Keratinocyte (primary cell): ENCODE measurements around the gene RAB37. TPM values are rescaled to one million over a fixed set of nuclear protein-coding genes. Genes with fewer than 3 reads are reported as not detected.

Source experiments
- DNase-seq: peaks from one replicate; pipeline ENCODE4 v3.0.0-alpha.2; 2011; ENCODE audit warnings: low read depth, missing footprints, low spot score
- FAIRE-seq: peaks from 2 replicates; lab custom pipeline; 2011; peaks lifted over from hg19 to GRCh38; lab: Jason Lieb, UNC
- H2AFZ ChIP-seq: 2 replicates; pipeline ENCODE4 v1.6.0; 2012; ENCODE audit warnings: low read length, control low read depth, inconsistent platforms; ENCODE audit not compliant: control insufficient read depth
- H3K27ac ChIP-seq: 2 replicates; pipeline ENCODE4 v1.5.1; 2011; ENCODE audit warnings: low read length; ENCODE audit not compliant: control insufficient read depth, insufficient read depth
- H3K27me3 ChIP-seq: 3 replicates; pipeline ENCODE4 v1.6.0; 2011; ENCODE audit warnings: low read length; ENCODE audit not compliant: control insufficient read depth, insufficient read depth; ENCODE audit errors: extremely low read depth
- H3K36me3 ChIP-seq, 2 experiments: 2 replicates in 1 of 2; 3 replicates in 1 of 2; pipeline ENCODE4 v1.5.1; 2011; ENCODE audit warnings: low read length in 2 of 2, mild to moderate bottlenecking in 1 of 2; ENCODE audit not compliant: control insufficient read depth in 2 of 2, insufficient read depth in 2 of 2; ENCODE audit errors: extremely low read depth in 1 of 2
- H3K4me1 ChIP-seq: 3 replicates; pipeline ENCODE4 v1.5.1; 2011; ENCODE audit warnings: low read length; ENCODE audit not compliant: control insufficient read depth, insufficient read depth; ENCODE audit errors: extremely low read depth
- H3K4me2 ChIP-seq: 3 replicates; pipeline ENCODE4 v1.6.0; 2011; ENCODE audit warnings: low read depth, low read length; ENCODE audit not compliant: control insufficient read depth, insufficient read depth; ENCODE audit errors: extremely low read depth
- H3K4me3 ChIP-seq, 3 experiments: fragments of 200-600 bp in 1 of 3; sonication (generic) in 1 of 3; 2 replicates in 2 of 3; 3 replicates in 1 of 3; pipeline ENCODE4 v1.5.1; 2011 to 2016; ENCODE audit warnings: low read length in 3 of 3, mild to moderate bottlenecking in 3 of 3, control low read depth in 2 of 3, inconsistent platforms in 1 of 3, low read depth in 1 of 3, mixed read lengths in 1 of 3, mixed run types in 1 of 3, moderate library complexity in 1 of 3; ENCODE audit not compliant: control insufficient read depth in 2 of 3, insufficient read depth in 2 of 3; ENCODE audit errors: extremely low read depth in 1 of 3
- H3K79me2 ChIP-seq: 2 replicates; pipeline ENCODE4 v1.6.0; 2012; ENCODE audit warnings: low read length; ENCODE audit not compliant: control insufficient read depth, insufficient read depth
- H3K9ac ChIP-seq: 3 replicates; pipeline ENCODE4 v1.6.0; 2011; ENCODE audit warnings: low read length; ENCODE audit not compliant: control insufficient read depth, insufficient read depth; ENCODE audit errors: extremely low read depth
- H3K9me1 ChIP-seq: 3 replicates; pipeline ENCODE4 v1.6.0; 2011; ENCODE audit warnings: low read length; ENCODE audit not compliant: control insufficient read depth, insufficient read depth; ENCODE audit errors: extremely low read depth
- H3K9me3 ChIP-seq: 2 replicates; pipeline ENCODE4 v1.5.1; 2012; ENCODE audit warnings: low read depth, low read length; ENCODE audit not compliant: control insufficient read depth
- H4K20me1 ChIP-seq: 3 replicates; pipeline ENCODE4 v1.6.0; 2011; ENCODE audit warnings: low read length; ENCODE audit not compliant: control insufficient read depth, insufficient read depth; ENCODE audit errors: extremely low read depth
- EZH2 ChIP-seq: IDR thresholded peaks from one replicate; pipeline ENCODE4 v1.6.1; 2012; ENCODE audit warnings: inconsistent platforms, mild to moderate bottlenecking, low read length, moderate library complexity
- dilution Hi-C: fragments of 300-500 bp; cut with MboI; formaldehyde crosslinking; loops from one replicate; pipeline ENCODE4 v1.7.0; 2020; ENCODE audit warnings: low sequenced_read_pairs; ENCODE audit not compliant: extremely low pct_ligation_motif_present
- polyA plus RNA-seq, 5 experiments: library from polyadenylated mRNA; depleted of rRNA in 3 of 5; stranded (reverse) in 3 of 5; stranded (forward) in 1 of 5; unstranded in 1 of 5; fragments of >200 nt; gene quantifications; 1 replicate in 1 of 5; 2 replicates in 3 of 5; 3 replicates in 1 of 5; pipeline versions ENCODE4 v1.2.1 to v1.2.3, GENCODE V29; 2011 to 2012; ENCODE audit warnings: missing spikeins in 2 of 5, low read depth in 1 of 5, low replicate concordance in 1 of 5
- TF ChIP-seq, protein P1 (sequence below), 3 experiments: IDR thresholded peaks in 1 of 3; conservative IDR thresholded peaks in 1 of 3; optimal IDR thresholded peaks in 1 of 3; 2 replicates in 2 of 3; 3 replicates in 1 of 3; pipeline versions ENCODE3 to v1.5.1; 2011; ENCODE audit warnings: low read length in 3 of 3, mild to moderate bottlenecking in 3 of 3, moderate library complexity in 2 of 3, control low read depth in 1 of 3, inconsistent platforms in 1 of 3; ENCODE audit not compliant: insufficient read depth in 2 of 3; ENCODE audit errors: extremely low read depth in 1 of 3

Gene RAB37
- polyA plus RNA-seq, 1 donor (not counting 4 experiments of a cell fraction or from before 2014, with no cell fraction given): 0.03 TPM

GRCh38 chr17:74769266-74769855, 32.3 kb downstream of the RAB37 start:
- H3K27me3 ChIP-seq: no peaks in the 10 kb centered on the region
- peaks cover 8% of the 10 kb centered on the region for H3K79me2 ChIP-seq
- no peaks in the 10 kb centered on the region for H4K20me1 ChIP-seq
- no peak overlapping the region for H3K4me3 ChIP-seq
- no peaks in the 10 kb centered on the region for H3K9me3 ChIP-seq
- H3K9me1 ChIP-seq: no peaks in the 10 kb centered on the region
- H2AFZ ChIP-seq: no peak overlapping the region
- TF ChIP-seq, protein P1, sequence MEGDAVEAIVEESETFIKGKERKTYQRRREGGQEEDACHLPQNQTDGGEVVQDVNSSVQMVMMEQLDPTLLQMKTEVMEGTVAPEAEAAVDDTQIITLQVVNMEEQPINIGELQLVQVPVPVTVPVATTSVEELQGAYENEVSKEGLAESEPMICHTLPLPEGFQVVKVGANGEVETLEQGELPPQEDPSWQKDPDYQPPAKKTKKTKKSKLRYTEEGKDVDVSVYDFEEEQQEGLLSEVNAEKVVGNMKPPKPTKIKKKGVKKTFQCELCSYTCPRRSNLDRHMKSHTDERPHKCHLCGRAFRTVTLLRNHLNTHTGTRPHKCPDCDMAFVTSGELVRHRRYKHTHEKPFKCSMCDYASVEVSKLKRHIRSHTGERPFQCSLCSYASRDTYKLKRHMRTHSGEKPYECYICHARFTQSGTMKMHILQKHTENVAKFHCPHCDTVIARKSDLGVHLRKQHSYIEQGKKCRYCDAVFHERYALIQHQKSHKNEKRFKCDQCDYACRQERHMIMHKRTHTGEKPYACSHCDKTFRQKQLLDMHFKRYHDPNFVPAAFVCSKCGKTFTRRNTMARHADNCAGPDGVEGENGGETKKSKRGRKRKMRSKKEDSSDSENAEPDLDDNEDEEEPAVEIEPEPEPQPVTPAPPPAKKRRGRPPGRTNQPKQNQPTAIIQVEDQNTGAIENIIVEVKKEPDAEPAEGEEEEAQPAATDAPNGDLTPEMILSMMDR (optimal IDR thresholded peaks at IDR 0.05 in 1 of 3, IDR thresholded peaks at IDR 0.05 in 1 of 3, conservative IDR thresholded peaks at IDR 0.05 in 1 of 3; ENCODE audit: extremely low read depth in 1 of 3, insufficient read depth in 2 of 3, low read length in 3 of 3): no peak
- no peak for TF ChIP-seq EZH2
- no peak overlapping the region for H3K27ac ChIP-seq
- dilution Hi-C loops: no loop called here
- H3K4me1 ChIP-seq: peaks cover 2% of the 10 kb centered on the region
- no peak overlapping the region for H3K9ac ChIP-seq
- FAIRE-seq (no peak), DNase-seq (no peak)
- no peak overlapping the region for H3K4me2 ChIP-seq
- H3K36me3 ChIP-seq: peaks cover 28 to 46% of the 10 kb centered on the region in 2 experiments

DNA sequence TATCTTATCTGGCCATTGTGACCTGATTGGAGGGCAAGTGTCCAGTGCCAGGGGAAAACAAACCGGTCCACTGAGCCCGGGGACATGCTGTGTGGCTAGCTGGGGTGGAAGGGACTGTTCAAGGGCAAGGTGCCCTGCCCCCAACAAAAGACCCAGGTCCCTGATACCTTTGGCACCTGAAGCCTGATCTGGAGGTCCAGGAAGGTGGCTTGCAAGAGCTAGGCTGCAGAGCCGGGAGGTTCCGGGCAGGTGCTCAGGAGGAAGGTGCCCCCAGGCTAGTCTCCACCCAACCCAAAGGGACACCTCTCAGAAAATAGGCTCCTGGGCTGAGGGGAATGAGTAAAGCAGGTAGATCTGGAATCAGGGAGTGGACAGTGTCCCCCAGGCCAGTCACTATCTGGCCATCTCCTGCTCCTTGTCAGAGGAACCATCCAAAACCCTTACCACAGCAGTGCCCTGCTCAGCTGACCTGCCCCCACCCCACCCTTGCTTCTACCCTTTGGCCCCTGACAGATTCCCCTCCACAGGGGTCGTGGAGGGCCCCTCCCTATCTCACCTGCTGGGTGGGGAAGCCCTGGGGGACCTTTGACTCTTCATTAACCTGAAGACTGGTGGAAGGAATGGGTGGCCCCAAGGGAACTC, 32.9 kb downstream of the RAB37 start:
- Histone ChIP-seq H3K79me2 (peaks cover 9% of the 10 kb centered on the region), H3K27ac (no peak overlapping the region), H3K4me1 (peaks cover 2% of the 10 kb centered on the region), H3K9me3 (no peaks in the 10 kb centered on the region), H2AFZ (no peak overlapping the region), H4K20me1 (no peaks in the 10 kb centered on the region), H3K4me2 (no peak overlapping the region), H3K9ac (no peak overlapping the region), H3K36me3 (peaks cover 28 to 44% of the 10 kb centered on the region in 2 experiments), H3K4me3 (no peak overlapping the region), H3K9me1 (no peaks in the 10 kb centered on the region), H3K27me3 (no peaks in the 10 kb centered on the region)
- dilution Hi-C loops: no loop called here
- TF ChIP-seq, protein P1 (optimal IDR thresholded peaks at IDR 0.05 in 1 of 3, IDR thresholded peaks at IDR 0.05 in 1 of 3, conservative IDR thresholded peaks at IDR 0.05 in 1 of 3; ENCODE audit: extremely low read depth in 1 of 3, insufficient read depth in 2 of 3, low read length in 3 of 3): no peak
- no peak for TF ChIP-seq EZH2
- FAIRE-seq (no peak), DNase-seq (no peak)
